K562 (cell line): ENCODE results near the gene SLC25A1. TPM values are rescaled to one million over a fixed set of nuclear protein-coding genes. Genes with fewer than 3 reads are reported as not detected.

ENCODE experiments used
- CBX5 ChIP-seq: IDR thresholded peaks from 2 replicates; pipeline ENCODE4 v1.6.1; 2014; ENCODE audit warnings: low read depth, borderline replicate concordance
- CXXC5 ChIP-seq: fragments of 250-450 bp; sonication (Bioruptor Pico); IDR thresholded peaks from 2 replicates; pipeline ENCODE4 v1.8.0; 2022; ENCODE audit warnings: inconsistent platforms, mild to moderate bottlenecking, moderate library complexity
- DDX20 ChIP-seq: fragments of 450-650 bp; IDR thresholded peaks from 2 replicates; pipeline ENCODE4 v1.6.1; 2016; ENCODE audit warnings: missing genetic modification characterization, low read depth, mild to moderate bottlenecking, missing compliant biosample characterization, moderate library complexity
- ETV1 ChIP-seq: fragments of 450-650 bp; conservative IDR thresholded peaks from 2 replicates; pipeline ENCODE4 v1.6.1; 2016; ENCODE audit warnings: missing genetic modification characterization, control low read depth, low read depth, missing compliant biosample characterization
- ETV5 ChIP-seq: sonication (generic); formaldehyde crosslinking; IDR thresholded peaks from 2 replicates; pipeline ENCODE4 v1.4.0; 2020; ENCODE audit warnings: low read depth, mild to moderate bottlenecking, missing genetic modification reagents
- EZH2 ChIP-seq: IDR thresholded peaks from 2 replicates; pipeline ENCODE4 v1.6.1; 2012; ENCODE audit warnings: low read depth, mild to moderate bottlenecking, inconsistent platforms, low read length, borderline replicate concordance
- GATAD2A ChIP-seq: fragments of 450-650 bp; IDR thresholded peaks from 2 replicates; pipeline ENCODE4 v1.6.1; 2017
- HIVEP1 ChIP-seq: fragments of 250-450 bp; sonication (Bioruptor Pico); IDR thresholded peaks from 2 replicates; pipeline ENCODE4 v1.4.0; 2020; ENCODE audit warnings: mild to moderate bottlenecking
- HNRNPH1 ChIP-seq: fragments of 200-400 bp; formaldehyde crosslinking; optimal IDR thresholded peaks from 2 replicates; pipeline ENCODE3; 2017; ENCODE audit warnings: low read depth, mild to moderate bottlenecking, low read length, moderate library complexity
- MTA2 ChIP-seq: fragments of 450-650 bp; IDR thresholded peaks from 2 replicates; pipeline ENCODE4 v1.6.1; 2016; ENCODE audit warnings: low read depth
- MTF1 ChIP-seq: fragments of 250-450 bp; sonication (Bioruptor Pico); IDR thresholded peaks from 2 replicates; pipeline ENCODE4 v1.9.0; 2021; ENCODE audit warnings: moderate library complexity, mild to moderate bottlenecking, inconsistent platforms, borderline replicate concordance
- NKRF ChIP-seq: fragments of 450-650 bp; IDR thresholded peaks from 2 replicates; pipeline ENCODE4 v1.6.1; 2016; ENCODE audit warnings: borderline replicate concordance
- POLR2G ChIP-seq: fragments of 200-400 bp; formaldehyde crosslinking; IDR thresholded peaks from 2 replicates; pipeline ENCODE4 v1.6.1; 2017; ENCODE audit warnings: low read depth, mild to moderate bottlenecking, antibody characterized with exemption, low read length, moderate library complexity
- POLR3A ChIP-seq: IDR thresholded peaks from 2 replicates; pipeline ENCODE4 v1.6.1; 2011; ENCODE audit warnings: borderline replicate concordance, mild to moderate bottlenecking, moderate library complexity; ENCODE audit not compliant: insufficient read length, insufficient read depth; ENCODE audit errors: extremely low read depth
- RNF219 ChIP-seq: fragments of 250-450 bp; sonication (Bioruptor Pico); IDR thresholded peaks from 2 replicates; pipeline ENCODE4 v1.5.0; 2022; ENCODE audit warnings: mild to moderate bottlenecking
- SMAD1 ChIP-seq: fragments of 150-350 bp; IDR thresholded peaks from 2 replicates; pipeline ENCODE4 v1.6.1; 2014; ENCODE audit warnings: low read length, low read depth; ENCODE audit not compliant: partially characterized antibody
- TEAD4 ChIP-seq, 2 experiments: sonication (generic) in 1 of 2; formaldehyde crosslinking in 1 of 2; IDR thresholded peaks; 2 replicates each; pipeline versions ENCODE4 v1.6.1 to v1.8.0; 2012 to 2022; ENCODE audit warnings: borderline replicate concordance in 1 of 2, inconsistent platforms in 1 of 2, low read length in 1 of 2, mild to moderate bottlenecking in 1 of 2, missing genetic modification reagents in 1 of 2
- XRCC5 ChIP-seq: fragments of 200-400 bp; formaldehyde crosslinking; IDR thresholded peaks from 2 replicates; pipeline ENCODE4 v1.6.1; 2017; ENCODE audit warnings: low read depth, mild to moderate bottlenecking, low read length
- ZFP1 ChIP-seq: fragments of 450-650 bp; formaldehyde crosslinking; IDR thresholded peaks from 2 replicates; pipeline ENCODE4 v1.4.0; 2020; ENCODE audit warnings: mild to moderate bottlenecking, mixed read lengths
- ZNF165 ChIP-seq: fragments of 250-450 bp; sonication (Bioruptor Pico); IDR thresholded peaks from 2 replicates; pipeline ENCODE4 v1.4.0; 2020; ENCODE audit warnings: borderline replicate concordance
- ZNF764 ChIP-seq: fragments of 250-450 bp; sonication (Bioruptor Pico); IDR thresholded peaks from 2 replicates; pipeline ENCODE4 v1.4.0; 2020; ENCODE audit warnings: low read depth, mild to moderate bottlenecking, moderate library complexity
- polyA plus RNA-seq, 8 experiments: library from polyadenylated mRNA; depleted of rRNA in 4 of 8; stranded (reverse) in 5 of 8; unstranded in 3 of 8; fragments of >200 nt; fragmentation: Nextera tagmentation in 2 of 8; fragmentation: Illumina TruSeq in 1 of 8; extraction: Ambion mirVana in 2 of 8; extraction: Trizol in 1 of 8; gene quantifications; 2 replicates each; pipeline versions ENCODE4 v1.2.1 to v1.2.3, GENCODE V29; 2011 to 2014; ENCODE audit warnings: inconsistent platforms in 1 of 8, missing spikeins in 1 of 8
- total RNA-seq, 7 experiments: library from RNA; depleted of rRNA in 6 of 7; stranded (reverse); fragments of >200 nt in 6 of 7; fragmentation: Illumina TruSeq in 2 of 7; extraction: Trizol in 2 of 7; gene quantifications; 2 replicates each; pipeline versions ENCODE4 v1.2.1 to v1.2.3, GENCODE V29; 2011 to 2021; ENCODE audit warnings: low replicate concordance in 1 of 7
- TF ChIP-seq, protein P1 (sequence below), 2 experiments: fragments of 250-450 bp in 1 of 2; fragments of 450-650 bp in 1 of 2; sonication (Bioruptor Pico) in 1 of 2; IDR thresholded peaks; 2 replicates each; pipeline versions ENCODE4 v1.6.1 to v1.8.0; 2016 to 2021; ENCODE audit warnings: mild to moderate bottlenecking in 2 of 2, moderate library complexity in 2 of 2, missing compliant biosample characterization in 1 of 2, missing genetic modification characterization in 1 of 2

The SLC25A1 gene
- total and polyA plus RNA-seq, 9 of the 15 experiments (the other 6 are each of a cell fraction or from before 2014, with no cell fraction given): 11.0 to 408 (median 110) TPM

- TF ChIP-seq RNF219 (0 out of 2 replicates have a peak, but pooled peaks have one; percentile 22), ZNF165 (CRISPR knock-in tag) (peak; percentile 92), NKRF (peak; percentile 60), POLR3A (no peak), SMAD1 (peak; percentile 13), XRCC5 (0 out of 2 replicates have a peak, but pooled peaks have one; percentile 23), ZNF764 (CRISPR knock-in tag) (peak; percentile 37; the same call in 1 of the 2 replicates), DDX20 (tag) (no peak), POLR2G (peak; percentile 54), ZFP1 (CRISPR knock-in tag) (no peak), CBX5 (peak; percentile 23; the same call in 1 of the 2 replicates), MTF1 (no peak), HNRNPH1 (no peak), ETV5 (CRISPR knock-in tag) (no peak), MTA2 (0 out of 2 replicates have a peak, but pooled peaks have one; percentile 31), GATAD2A (peak; percentile 69; the same call in 1 of the 2 replicates), TEAD4 (IDR thresholded peaks at IDR 0.05; ENCODE audit: low read length) (no peak; the same call in 1 of the 2 replicates), TEAD4 (CRISPR knock-in tag; IDR thresholded peaks at IDR 0.05; ENCODE audit: borderline replicate concordance) (peak; percentile 88), CXXC5 (CRISPR knock-in tag) (peak; percentile 52; the same call in 1 of the 2 replicates), HIVEP1 (CRISPR knock-in tag) (0 out of 2 replicates have a peak, but pooled peaks have one; percentile 67), ETV1 (peak; percentile 76), EZH2 (no peak)
- TF ChIP-seq, protein P1, sequence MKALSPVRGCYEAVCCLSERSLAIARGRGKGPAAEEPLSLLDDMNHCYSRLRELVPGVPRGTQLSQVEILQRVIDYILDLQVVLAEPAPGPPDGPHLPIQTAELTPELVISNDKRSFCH (CRISPR knock-in tag; IDR thresholded peaks at IDR 0.05): no peak
- TF ChIP-seq, protein P1 (tag; IDR thresholded peaks at IDR 0.05): peak; percentile 84
Measured at GRCh38 chr22:19201869-19202798, 23.6 kb upstream of the SLC25A1 start (continued).
